Transverse colon (tissue), 4 donors: Measurements from ENCODE around the gene PTGER1. TPM values are rescaled to one million over a fixed set of nuclear protein-coding genes. Genes with fewer than 3 reads are reported as not detected.

Experiments used
- DNase-seq: peaks from one replicate; pipeline ENCODE4 v3.0.0-alpha.2; 2019
- H3K27ac ChIP-seq, 4 donors: fragments of 200-600 bp; sonication (generic); 2 replicates each; pipeline ENCODE4 v1.5.1; 2016 to 2018; ENCODE audit warnings: inconsistent platforms in 4 of 4
- H3K27me3 ChIP-seq: fragments of 200-600 bp; sonication (generic); 2 replicates; pipeline ENCODE4 v1.5.1; 2017; ENCODE audit warnings: inconsistent platforms
- H3K36me3 ChIP-seq, 4 donors: fragments of 200-600 bp; sonication (generic); 2 replicates each; pipeline ENCODE4 v1.5.1; 2017 to 2019; ENCODE audit warnings: inconsistent platforms in 4 of 4
- H3K4me1 ChIP-seq, 4 donors: fragments of 200-600 bp; sonication (generic); 2 replicates each; pipeline ENCODE4 v1.5.1; 2017 to 2020; ENCODE audit warnings: inconsistent platforms in 4 of 4
- H3K4me3 ChIP-seq, 4 donors: fragments of 200-600 bp; sonication (generic); 1 replicate in 1 of 4; 2 replicates in 3 of 4; pipeline versions ENCODE4 v1.5.1 to v1.6.1; 2017 to 2019; ENCODE audit warnings: inconsistent platforms in 4 of 4
- H3K9me3 ChIP-seq, 2 donors: fragments of 200-600 bp; sonication (generic); 2 replicates each; pipeline ENCODE4 v1.5.1; 2017 to 2019; ENCODE audit warnings: inconsistent platforms in 2 of 2
- EP300 ChIP-seq: sonication (generic); formaldehyde crosslinking; IDR thresholded peaks from one replicate; pipeline ENCODE4 v1.6.1; 2017; ENCODE audit warnings: antibody characterized with exemption, low read depth
- POLR2A ChIP-seq: fragments of 450-650 bp; IDR thresholded peaks from one replicate; pipeline ENCODE4 v1.6.1; 2016; ENCODE audit warnings: antibody characterized with exemption, mild to moderate bottlenecking, moderate library complexity
- POLR2AphosphoS5 ChIP-seq, 3 donors: sonication (generic); formaldehyde crosslinking; IDR thresholded peaks; one replicate each; pipeline ENCODE4 v1.6.1; 2016; ENCODE audit warnings: antibody characterized with exemption in 3 of 3
- WGBS, 2 donors: methylation state at CpG; one replicate each; pipeline ENCODE4 v1.1.5; 2018; ENCODE audit warnings: low coverage in 1 of 2; 5-methylcytosine and 5-hydroxymethylcytosine counted together
- in situ Hi-C, 4 donors: fragments of 200-750 bp; cut with MboI; loops; one replicate each; pipeline versions ENCODE4 v1.15.0 to v1.15.1; 2017; ENCODE audit warnings: low sequenced_read_pairs in 3 of 4, low pct_ligation_motif_present in 1 of 4, low pct_unique_long_range_greater_than_20kb in 1 of 4
- intact Hi-C: fragments of 100-400 bp; cut with DNase I; formaldehyde crosslinking; loops from one replicate; pipeline ENCODE4 v1.15.1; 2023; ENCODE audit warnings: low total_unique reads
- total RNA-seq, 4 donors: library from RNA; depleted of rRNA; stranded (reverse); fragments of >200 nt; gene quantifications; one replicate each; pipeline ENCODE4 v1.1.0, GENCODE V29; 2016
- TF ChIP-seq, protein P1 (sequence below), 5 experiments: fragments of 200-600 bp in 3 of 5; fragments of 450-650 bp in 2 of 5; sonication (generic) in 3 of 5; IDR thresholded peaks; 1 replicate in 2 of 5; 2 replicates in 3 of 5; pipeline ENCODE4 v1.5.1; 2016 to 2017; ENCODE audit warnings: antibody characterized with exemption in 5 of 5, inconsistent platforms in 3 of 5, mild to moderate bottlenecking in 2 of 5, moderate library complexity in 1 of 5

PTGER1 gene
- total RNA-seq, 4 donors from 2014 or later: 1.1 to 1.2 TPM; not detected in 2

DNA sequence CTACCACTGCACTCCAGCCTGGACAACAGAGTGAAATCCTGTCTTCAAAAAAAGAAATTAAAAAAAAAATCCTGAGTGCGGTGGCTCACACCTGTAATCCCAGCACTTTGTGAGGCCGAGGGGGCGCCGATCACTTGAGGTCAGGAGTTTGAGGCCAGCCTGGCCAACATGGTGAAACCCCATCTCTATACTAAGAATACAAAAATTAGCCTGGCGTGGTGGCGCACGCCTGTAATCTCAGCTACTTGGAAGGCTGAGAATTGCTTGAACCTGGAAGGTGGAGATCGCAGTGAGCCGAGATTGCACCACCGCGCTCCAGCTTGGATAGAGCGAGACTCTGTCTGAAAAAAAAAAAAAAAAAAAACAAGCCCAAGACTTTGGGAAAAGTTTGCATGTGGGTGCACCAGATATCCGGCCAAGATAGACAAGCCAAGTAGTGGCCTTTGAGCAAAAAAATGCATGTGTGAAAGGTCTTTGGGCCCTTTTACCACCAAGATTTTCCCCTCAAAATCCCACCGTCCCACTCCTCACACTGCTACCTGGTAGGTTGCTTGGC lies 37.3 kb upstream of the PTGER1 start:
- TF ChIP-seq EP300: no peak
- TF ChIP-seq, protein P1, sequence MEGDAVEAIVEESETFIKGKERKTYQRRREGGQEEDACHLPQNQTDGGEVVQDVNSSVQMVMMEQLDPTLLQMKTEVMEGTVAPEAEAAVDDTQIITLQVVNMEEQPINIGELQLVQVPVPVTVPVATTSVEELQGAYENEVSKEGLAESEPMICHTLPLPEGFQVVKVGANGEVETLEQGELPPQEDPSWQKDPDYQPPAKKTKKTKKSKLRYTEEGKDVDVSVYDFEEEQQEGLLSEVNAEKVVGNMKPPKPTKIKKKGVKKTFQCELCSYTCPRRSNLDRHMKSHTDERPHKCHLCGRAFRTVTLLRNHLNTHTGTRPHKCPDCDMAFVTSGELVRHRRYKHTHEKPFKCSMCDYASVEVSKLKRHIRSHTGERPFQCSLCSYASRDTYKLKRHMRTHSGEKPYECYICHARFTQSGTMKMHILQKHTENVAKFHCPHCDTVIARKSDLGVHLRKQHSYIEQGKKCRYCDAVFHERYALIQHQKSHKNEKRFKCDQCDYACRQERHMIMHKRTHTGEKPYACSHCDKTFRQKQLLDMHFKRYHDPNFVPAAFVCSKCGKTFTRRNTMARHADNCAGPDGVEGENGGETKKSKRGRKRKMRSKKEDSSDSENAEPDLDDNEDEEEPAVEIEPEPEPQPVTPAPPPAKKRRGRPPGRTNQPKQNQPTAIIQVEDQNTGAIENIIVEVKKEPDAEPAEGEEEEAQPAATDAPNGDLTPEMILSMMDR (IDR thresholded peaks at IDR 0.05): no peak
- TF ChIP-seq POLR2A: no peak
- no peak for TF ChIP-seq POLR2AphosphoS5 (IDR thresholded peaks at IDR 0.05)
- Histone ChIP-seq H3K9me3 (no peaks in the 10 kb centered on the region), H3K27ac (no peak overlapping the region), H3K4me3 (no peak overlapping the region), H3K36me3 (peaks cover 0 to 25% (median 13%) of the 10 kb centered on the region in 4 donors), H3K27me3 (no peaks in the 10 kb centered on the region), H3K4me1 (peaks cover 18 to 49% (median 31%) of the 10 kb centered on the region in 4 donors)
- 94 to 97% methylated on average over 6 to 14 of the region's 14 CpGs for WGBS, 2 donors
- intact Hi-C loops (loop anchor here (10.0 kb wide), 1 partner anchor 1358 kb away; the partner anchor contains the start of genes IER2 and STX10), in situ Hi-C loops (no loop called here)
- DNase-seq: no peak

DNA sequence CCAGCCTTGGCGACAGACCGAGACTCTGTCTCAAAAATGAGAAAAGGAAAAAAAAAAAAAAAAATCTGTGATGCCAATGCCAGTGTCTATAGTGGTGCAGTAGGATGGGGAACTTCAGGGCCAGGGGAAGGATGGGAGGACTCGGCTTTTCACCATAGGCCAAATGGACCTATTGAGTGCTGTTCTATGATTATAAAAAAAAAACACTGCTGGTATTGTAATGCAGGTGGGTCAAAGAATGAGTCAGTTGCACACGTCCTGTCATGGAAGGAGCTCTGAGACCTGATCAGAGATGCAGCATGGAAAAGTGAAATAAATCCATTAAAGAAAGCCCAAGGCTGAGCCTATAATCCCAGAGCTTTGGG lies 36.1 kb upstream of the PTGER1 start:
- Histone ChIP-seq H3K36me3 (peaks cover 0 to 25% (median 13%) of the 10 kb centered on the region in 4 donors), H3K27ac (peak overlapping the region; percentile 55 to 72 (median 63)), H3K4me3 (no peak overlapping the region), H3K4me1 (peaks cover 17 to 44% (median 25%) of the 10 kb centered on the region in 4 donors), H3K27me3 (no peaks in the 10 kb centered on the region), H3K9me3 (no peaks in the 10 kb centered on the region)
- 84 to 95% methylated on average over 4 of the region's 4 CpGs for WGBS, 2 donors
- in situ Hi-C loops (no loop called here), intact Hi-C loops (loop anchor here (10.0 kb wide), 1 partner anchor 1356 kb away; the partner anchor contains the start of genes IER2 and STX10)
- TF ChIP-seq POLR2AphosphoS5 (IDR thresholded peaks at IDR 0.05) (no peak), POLR2A (no peak), EP300 (no peak)
- TF ChIP-seq, protein P1 (IDR thresholded peaks at IDR 0.05): no peak
- no peak for DNase-seq

DNA sequence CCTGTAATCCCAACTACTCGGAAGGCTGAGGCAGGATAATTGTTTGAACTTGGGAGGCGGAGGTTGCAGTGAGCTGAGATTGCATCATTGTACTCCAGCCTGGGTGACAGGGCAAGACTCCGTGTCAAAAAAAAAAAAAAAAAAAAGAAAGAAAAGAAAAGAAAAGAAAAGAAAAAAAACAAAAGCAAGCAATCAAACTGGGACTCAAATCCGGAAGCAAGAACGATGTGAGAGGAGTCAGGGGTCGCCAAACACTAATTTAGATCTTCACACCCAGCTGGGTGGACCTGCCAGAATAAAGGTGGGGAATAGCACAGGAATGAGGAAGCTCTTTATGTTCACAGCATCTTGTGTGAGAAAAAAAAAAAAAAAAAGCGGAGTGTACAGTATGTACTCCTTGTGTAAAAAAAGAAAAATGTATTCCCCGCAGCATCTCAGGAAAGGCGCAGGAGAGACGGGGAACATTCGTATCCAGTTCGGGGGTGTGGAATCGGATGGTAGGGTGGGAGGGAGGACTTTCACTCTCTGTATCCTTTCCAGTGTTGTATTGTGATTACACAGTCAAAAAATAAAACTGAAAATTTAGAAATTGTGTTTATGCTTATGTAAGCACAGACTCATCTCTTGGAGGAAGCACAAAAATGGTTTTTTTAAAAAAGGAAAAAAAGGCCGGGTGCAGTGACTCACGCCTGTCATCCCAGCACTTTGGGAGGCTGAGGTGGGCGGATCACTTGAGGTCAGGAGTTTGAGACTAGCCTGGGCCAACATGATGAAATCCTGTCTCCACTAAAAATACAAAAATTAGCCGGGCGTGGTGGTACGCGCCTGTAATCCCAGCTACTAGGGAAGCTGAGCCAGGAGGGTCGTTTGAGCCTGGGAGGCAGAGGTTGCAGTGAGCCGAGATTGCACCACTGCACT lies 35.4 kb upstream of the PTGER1 start:
- DNase-seq: peak; percentile 35
- TF ChIP-seq EP300 (no peak), POLR2A (no peak), POLR2AphosphoS5 (IDR thresholded peaks at IDR 0.05) (peak in 1 of 3 donors; percentile 15)
- TF ChIP-seq, protein P1 (IDR thresholded peaks at IDR 0.05): no peak
- peaks cover 0 to 18% (median 10%) of the 10 kb centered on the region in 4 donors for H3K36me3 ChIP-seq
- WGBS, 2 donors: 43 to 55% methylated on average over 15 to 22 of the region's 22 CpGs
- H3K27me3 ChIP-seq: no peaks in the 10 kb centered on the region
- peak overlapping the region; percentile 55 to 72 (median 63) for H3K27ac ChIP-seq
- peaks cover 10 to 44% (median 23%) of the 10 kb centered on the region in 4 donors for H3K4me1 ChIP-seq
- in situ Hi-C loops (no loop called here), intact Hi-C loops (loop anchor here (10.0 kb wide), 1 partner anchor 1356 kb away; the partner anchor contains the start of genes IER2 and STX10)
- H3K4me3 ChIP-seq: peak overlapping the region in 1 of 4 donors; percentile 4
- no peaks in the 10 kb centered on the region for H3K9me3 ChIP-seq
